SJSA1 (cell line): ENCODE measurements around the gene BPI. TPM values are rescaled to one million over a fixed set of nuclear protein-coding genes. Genes with fewer than 3 reads are reported as not detected.
"Not testable (repeated sequence)": the region's sequence is repeated elsewhere in the genome, so short reads cannot be mapped to it uniquely, and the experiment has no call there.

ENCODE experiments used
- DNase-seq, 2 experiments: peaks; one replicate each; pipeline ENCODE4 v3.0.0-alpha.2; 2015 to 2020; ENCODE audit warnings: low spot score in 2 of 2, low read depth in 1 of 2
- H3K27ac ChIP-seq: fragments of 250-450 bp; sonication (Bioruptor Pico); 2 replicates; pipeline ENCODE4 v1.5.1; 2020; ENCODE audit warnings: mild to moderate bottlenecking, moderate library complexity
- H3K27me3 ChIP-seq: fragments of 250-450 bp; sonication (Bioruptor Pico); replicated peaks from 2 replicates; pipeline ENCODE4 v1.5.1; 2020; ENCODE audit warnings: mild to moderate bottlenecking, moderate library complexity
- H3K36me3 ChIP-seq: fragments of 250-450 bp; sonication (Bioruptor Pico); 2 replicates; pipeline ENCODE4 v1.5.1; 2020; ENCODE audit warnings: mild to moderate bottlenecking
- H3K4me1 ChIP-seq: fragments of 250-450 bp; sonication (Bioruptor Pico); replicated peaks from 2 replicates; pipeline ENCODE4 v1.6.1; 2021; ENCODE audit warnings: mild to moderate bottlenecking
- H3K4me3 ChIP-seq: fragments of 250-450 bp; sonication (Bioruptor Pico); 2 replicates; pipeline ENCODE4 v1.5.1; 2020; ENCODE audit warnings: mild to moderate bottlenecking
- H3K9me3 ChIP-seq: fragments of 250-450 bp; sonication (Bioruptor Pico); replicated peaks from 2 replicates; pipeline ENCODE4 v1.5.1; 2020; ENCODE audit warnings: mild to moderate bottlenecking
- total RNA-seq: library from RNA; depleted of rRNA; stranded (reverse); fragments of >200 nt; shearing (Covaris generic); gene quantifications from 2 replicates; pipeline ENCODE4 v1.2.3, GENCODE V29; 2014

The BPI gene
- total RNA-seq, 1 experiment from 2014 or later = 0.11 TPM

- no peaks in the 10 kb centered on the region for H3K9me3 ChIP-seq
- no peaks in the 10 kb centered on the region for H3K4me1 ChIP-seq
- no peaks in the 10 kb centered on the region for H3K27me3 ChIP-seq
- H3K27ac ChIP-seq = no peak overlapping the region
- no peak for DNase-seq
- no peak overlapping the region for H3K4me3 ChIP-seq
- no peaks in the 10 kb centered on the region for H3K36me3 ChIP-seq
Observed at GRCh38 chr20:38354227-38354626, 50.3 kb downstream of the BPI start.

DNA sequence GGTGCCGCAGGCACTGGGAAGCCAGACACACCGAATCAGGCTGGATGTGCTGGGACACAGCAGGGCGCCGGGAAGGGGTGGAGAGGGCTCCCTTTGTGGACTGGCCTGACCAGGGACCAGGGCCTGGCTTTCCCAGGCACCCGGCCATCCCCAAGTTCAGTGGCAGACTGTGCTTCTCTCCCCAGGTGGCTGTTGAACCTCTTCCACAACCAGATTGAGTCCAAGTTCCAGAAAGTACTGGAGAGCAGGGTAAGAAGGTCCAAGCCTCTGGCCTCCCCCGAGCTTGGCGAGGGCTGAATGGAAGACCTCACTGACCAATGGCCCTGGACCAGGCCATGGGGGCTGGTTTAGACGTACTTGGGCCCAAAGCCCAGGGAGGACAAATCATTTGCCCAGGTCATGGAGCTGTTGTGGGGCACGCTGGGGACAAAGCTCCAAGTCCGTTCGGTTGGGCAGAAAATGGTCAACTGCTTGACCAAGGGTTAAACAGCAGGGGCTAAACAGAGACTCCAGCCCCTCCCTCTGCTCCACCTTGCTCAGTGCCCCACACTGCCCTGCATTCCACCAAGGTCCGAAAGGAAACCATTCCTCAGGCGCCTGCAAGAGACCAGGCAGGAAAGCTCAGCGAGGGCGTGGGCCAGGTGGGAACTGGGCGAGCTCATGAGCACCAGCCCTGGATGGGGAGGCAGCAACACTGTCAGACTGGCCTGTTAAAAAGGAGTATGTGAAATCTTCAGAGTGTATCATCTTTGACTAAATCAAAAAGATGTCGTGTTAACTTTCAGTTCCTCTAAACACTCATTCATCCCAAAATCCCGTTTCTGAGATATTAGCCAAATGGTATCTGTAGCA, 51.4 kb downstream of the BPI start:
- no peak for DNase-seq
- no peak overlapping the region for H3K4me3 ChIP-seq
- H3K27me3 ChIP-seq = no peaks in the 10 kb centered on the region
- H3K9me3 ChIP-seq = no peaks in the 10 kb centered on the region
- H3K4me1 ChIP-seq = no peaks in the 10 kb centered on the region
- no peak overlapping the region for H3K27ac ChIP-seq
- H3K36me3 ChIP-seq = no peaks in the 10 kb centered on the region

GRCh38 chr20:38357653-38358207, 53.8 kb downstream of the BPI start:
- DNase-seq = no peak
- H3K9me3 ChIP-seq = no peaks in the 10 kb centered on the region
- no peak overlapping the region for H3K27ac ChIP-seq
- H3K4me3 ChIP-seq = no peak overlapping the region
- no peaks in the 10 kb centered on the region for H3K36me3 ChIP-seq
- H3K27me3 ChIP-seq = no peaks in the 10 kb centered on the region
- H3K4me1 ChIP-seq = no peaks in the 10 kb centered on the region

DNA sequence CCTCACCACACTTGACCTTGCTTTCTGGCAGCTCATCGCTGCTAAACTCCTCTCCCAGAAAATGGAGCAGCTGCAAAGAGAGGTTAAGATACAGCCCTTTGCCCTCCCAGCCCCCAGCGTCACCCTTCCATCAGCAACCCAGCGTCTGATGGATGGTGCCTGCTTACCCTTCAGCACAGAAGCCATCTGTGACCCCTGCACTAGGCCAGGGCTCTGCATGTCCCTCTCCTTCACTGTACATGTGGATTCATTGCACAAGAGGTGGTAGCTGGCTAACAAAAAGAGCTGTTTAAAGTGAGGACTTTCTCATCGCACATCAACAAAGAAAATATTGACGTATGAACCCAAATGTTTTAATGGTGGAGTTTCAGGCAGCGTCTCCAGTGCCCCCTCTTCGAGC, 54.6 kb downstream of the BPI start:
- no peaks in the 10 kb centered on the region for H3K4me1 ChIP-seq
- no peak for DNase-seq
- no peaks in the 10 kb centered on the region for H3K36me3 ChIP-seq
- no peaks in the 10 kb centered on the region for H3K9me3 ChIP-seq
- no peaks in the 10 kb centered on the region for H3K27me3 ChIP-seq
- no peak overlapping the region for H3K4me3 ChIP-seq
- H3K27ac ChIP-seq = no peak overlapping the region

DNA sequence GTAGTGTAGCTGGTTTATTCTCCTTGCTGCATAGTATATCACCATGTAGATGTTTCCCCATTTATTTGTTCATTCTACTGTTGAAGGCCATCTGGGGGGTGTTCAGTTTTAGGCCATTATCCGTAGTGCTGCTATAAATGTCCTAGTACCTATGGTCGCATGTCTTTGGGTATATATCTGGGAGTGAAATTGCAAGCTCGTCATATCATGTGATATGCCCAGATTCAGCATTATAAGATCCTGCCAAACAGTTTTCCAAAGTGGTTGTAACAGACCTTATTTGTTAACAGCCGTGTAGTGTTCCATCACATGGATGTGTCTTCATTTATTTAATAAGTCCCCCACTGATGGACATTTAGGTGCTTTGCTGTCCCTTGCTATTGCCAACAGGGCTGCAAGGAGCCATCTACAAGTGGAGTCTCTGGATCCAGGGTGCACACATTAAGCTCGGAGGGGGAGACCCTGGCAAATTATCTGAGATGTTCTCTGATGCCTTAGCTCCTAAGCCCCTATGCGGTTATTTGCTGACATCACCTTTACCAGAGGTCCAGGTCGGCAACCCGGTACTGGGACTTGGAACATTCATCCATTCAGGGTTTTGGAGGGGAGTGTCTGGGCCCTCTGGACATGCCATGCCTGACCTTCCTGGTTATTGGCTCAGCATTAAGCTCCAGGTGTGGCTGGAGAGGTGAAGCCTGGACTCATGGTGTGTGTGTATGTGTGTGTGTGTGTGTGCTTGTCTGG, 59.2 kb downstream of the BPI start:
- DNase-seq = no peak
- no peaks in the 10 kb centered on the region for H3K4me1 ChIP-seq
- no peaks in the 10 kb centered on the region for H3K27me3 ChIP-seq
- no peaks in the 10 kb centered on the region for H3K9me3 ChIP-seq
- no peaks in the 10 kb centered on the region for H3K36me3 ChIP-seq
- H3K27ac ChIP-seq = no peak overlapping the region
- H3K4me3 ChIP-seq = no peak overlapping the region

- Histone ChIP-seq H3K4me1 (no peaks in the 10 kb centered on the region), H3K36me3 (no peaks in the 10 kb centered on the region), H3K4me3 (no peak overlapping the region), H3K27ac (no peak overlapping the region), H3K9me3 (no peaks in the 10 kb centered on the region), H3K27me3 (peaks cover 10% of the 10 kb centered on the region)
- no peak for DNase-seq
Observed at GRCh38 chr20:38369389-38369788, 65.4 kb downstream of the BPI start.

DNA sequence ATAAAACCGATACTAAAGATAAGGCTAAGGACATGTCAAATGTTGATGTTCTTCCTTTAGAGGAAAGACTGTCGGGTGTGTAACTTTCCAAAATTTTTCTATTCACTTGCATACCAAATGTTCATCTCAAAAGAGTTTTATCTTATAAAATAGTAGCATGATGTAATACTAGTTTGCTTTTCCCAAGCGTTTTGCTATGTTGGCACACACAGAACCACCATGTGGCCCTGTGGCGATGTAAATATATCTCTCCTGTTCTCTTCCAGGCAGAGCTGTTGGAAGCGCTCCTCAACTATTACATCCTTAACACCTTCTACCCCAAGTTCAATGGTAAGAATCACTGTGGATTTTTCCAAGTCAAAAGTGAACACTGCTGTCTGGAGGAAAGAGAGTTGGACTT, 68.8 kb downstream of the BPI start:
- Histone ChIP-seq H3K4me3 (no peak overlapping the region), H3K9me3 (no peaks in the 10 kb centered on the region), H3K36me3 (no peaks in the 10 kb centered on the region), H3K27me3 (peaks cover 10% of the 10 kb centered on the region), H3K4me1 (no peaks in the 10 kb centered on the region), H3K27ac (no peak overlapping the region)
- no peak for DNase-seq

GRCh38 chr20:38373231-38373867, 69.4 kb downstream of the BPI start:
- Histone ChIP-seq H3K4me3 (no peak overlapping the region), H3K27ac (no peak overlapping the region), H3K27me3 (peaks cover 10% of the 10 kb centered on the region), H3K9me3 (no peaks in the 10 kb centered on the region), H3K4me1 (no peaks in the 10 kb centered on the region), H3K36me3 (no peaks in the 10 kb centered on the region)
- DNase-seq = no peak

- no peak overlapping the region for H3K4me3 ChIP-seq
- H3K36me3 ChIP-seq = no peaks in the 10 kb centered on the region
- H3K4me1 ChIP-seq = no peaks in the 10 kb centered on the region
- no peak for DNase-seq
- no peak overlapping the region for H3K27ac ChIP-seq
- peaks cover 10% of the 10 kb centered on the region for H3K27me3 ChIP-seq
- no peaks in the 10 kb centered on the region for H3K9me3 ChIP-seq
Observed at GRCh38 chr20:38373898-38374297, 69.9 kb downstream of the BPI start.

DNA sequence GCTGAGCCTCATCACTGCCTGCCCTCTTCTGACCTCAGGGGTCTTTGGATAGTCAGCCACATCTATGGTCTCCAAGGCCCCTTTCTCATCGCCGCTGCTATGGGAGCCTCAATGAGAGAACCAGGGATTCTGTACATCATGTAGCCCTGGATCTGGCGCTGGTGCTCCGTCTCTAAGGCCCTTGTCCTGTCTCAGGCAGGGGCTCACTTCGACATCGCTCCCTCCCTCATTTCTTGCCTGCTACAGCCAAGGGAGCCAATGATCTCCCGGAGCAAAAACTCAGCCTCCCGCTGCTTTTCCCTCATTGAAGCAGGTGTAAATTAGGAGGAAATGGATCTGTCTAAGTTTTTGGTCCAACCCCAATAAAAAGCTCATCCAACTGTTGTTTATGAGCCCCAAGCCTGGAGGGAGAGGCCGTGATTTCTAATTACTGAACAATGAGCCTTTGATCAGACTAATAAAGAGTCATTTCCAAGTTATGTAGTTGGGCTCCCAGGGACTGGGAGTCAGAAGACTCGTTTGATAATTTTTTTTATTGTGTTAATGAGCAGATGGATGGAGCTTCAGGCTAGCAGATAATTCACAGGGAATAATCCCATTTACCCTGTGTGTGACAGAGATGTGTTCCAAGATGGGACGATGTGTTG, 73.2 kb downstream of the BPI start:
- no peak for DNase-seq
- Histone ChIP-seq H3K4me3 (no peak overlapping the region), H3K27me3 (peaks cover 6% of the 10 kb centered on the region), H3K36me3 (no peaks in the 10 kb centered on the region), H3K9me3 (no peaks in the 10 kb centered on the region), H3K27ac (no peak overlapping the region), H3K4me1 (no peaks in the 10 kb centered on the region)

- H3K27ac ChIP-seq, DNase-seq, H3K27me3 ChIP-seq, H3K4me3 ChIP-seq, H3K4me1 ChIP-seq, H3K36me3 ChIP-seq, H3K9me3 ChIP-seq: not testable (repeated sequence)
Observed at GRCh38 chr20:38377838-38378237, 73.9 kb downstream of the BPI start.

DNA sequence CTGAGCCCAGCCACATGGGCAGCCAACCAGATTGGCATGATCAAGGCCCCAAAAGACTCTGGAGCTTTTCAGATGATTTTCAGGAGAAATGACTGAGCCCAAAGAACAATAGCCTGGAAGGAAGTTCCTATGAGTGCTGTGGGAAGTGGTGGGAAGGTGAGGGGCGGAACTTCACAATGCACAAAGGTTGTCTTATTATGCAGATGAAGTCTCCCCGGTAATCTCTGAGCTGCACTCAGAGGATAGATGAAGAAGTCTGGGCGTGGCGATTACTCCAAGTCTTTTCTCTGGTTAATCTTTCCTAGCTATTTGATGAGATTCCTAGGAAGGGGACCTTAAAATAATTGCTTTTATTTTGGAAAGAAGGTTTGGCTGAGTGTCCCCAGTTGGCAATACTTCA, 79.2 kb downstream of the BPI start:
- Histone ChIP-seq H3K4me3 (no peak overlapping the region), H3K9me3 (no peaks in the 10 kb centered on the region), H3K27ac (no peak overlapping the region), H3K27me3 (no peaks in the 10 kb centered on the region; the same call in 1 of the 2 replicates), H3K4me1 (no peaks in the 10 kb centered on the region), H3K36me3 (no peaks in the 10 kb centered on the region)
- no peak for DNase-seq

GRCh38 chr20:38386004-38386403, 82.0 kb downstream of the BPI start:
- Histone ChIP-seq H3K27ac (no peak overlapping the region), H3K4me1 (no peaks in the 10 kb centered on the region), H3K4me3 (no peak overlapping the region), H3K27me3 (no peaks in the 10 kb centered on the region; the same call in 1 of the 2 replicates), H3K9me3 (no peaks in the 10 kb centered on the region), H3K36me3 (no peaks in the 10 kb centered on the region)
- DNase-seq = no peak
